Vagina (tissue), 2 donors: ENCODE data around the gene PPP2R5C. TPM values are rescaled to one million over a fixed set of nuclear protein-coding genes. Genes with fewer than 3 reads are reported as not detected.

Experiments used
- DNase-seq, 2 donors: peaks; one replicate each; pipeline ENCODE4 v3.0.0-alpha.2; 2017; ENCODE audit errors: extremely low spot score in 2 of 2
- H3K27ac ChIP-seq: fragments of 200-600 bp; sonication (generic); one replicate; pipeline ENCODE4 v1.5.1; 2019
- H3K27me3 ChIP-seq: fragments of 200-600 bp; sonication (generic); one replicate; pipeline ENCODE4 v1.5.1; 2019
- H3K36me3 ChIP-seq, 2 donors: fragments of 200-600 bp; sonication (generic); one replicate each; pipeline ENCODE4 v1.5.1; 2017 to 2019
- H3K4me1 ChIP-seq: fragments of 200-600 bp; sonication (generic); one replicate; pipeline ENCODE4 v1.5.1; 2019
- H3K4me3 ChIP-seq, 2 donors: fragments of 200-600 bp; sonication (generic); 1 replicate in 1 of 2; 2 replicates in 1 of 2; pipeline ENCODE4 v1.5.1; 2016 to 2019
- H3K9me3 ChIP-seq: fragments of 200-600 bp; sonication (generic); one replicate; pipeline ENCODE4 v1.5.1; 2019
- CTCF ChIP-seq, 3 experiments: fragments of 450-650 bp in 2 of 3; fragments of 200-600 bp in 1 of 3; sonication (generic) in 1 of 3; IDR thresholded peaks; one replicate each; pipeline ENCODE4 v1.5.1; 2017 to 2019; ENCODE audit warnings: antibody characterized with exemption in 3 of 3, mild to moderate bottlenecking in 2 of 3, moderate library complexity in 2 of 3
- POLR2A ChIP-seq, 2 donors: fragments of 450-650 bp; IDR thresholded peaks; one replicate each; pipeline ENCODE4 v1.6.1; 2017; ENCODE audit warnings: antibody characterized with exemption in 2 of 2, mild to moderate bottlenecking in 2 of 2, moderate library complexity in 2 of 2
- POLR2AphosphoS5 ChIP-seq, 2 donors: sonication (generic); formaldehyde crosslinking; IDR thresholded peaks; one replicate each; pipeline ENCODE4 v1.9.0; 2017; ENCODE audit warnings: antibody characterized with exemption in 2 of 2, mild to moderate bottlenecking in 2 of 2, low read depth in 1 of 2; ENCODE audit not compliant: insufficient read depth in 1 of 2
- intact Hi-C: fragments of 100-400 bp; cut with DNase I; formaldehyde crosslinking; loops from one replicate; pipeline ENCODE4 v1.15.1; 2023
- total RNA-seq: library from RNA; depleted of rRNA; stranded (reverse); fragments of >200 nt; gene quantifications from one replicate; pipeline ENCODE4 v1.2.3, GENCODE V29; 2016

Gene PPP2R5C
- total RNA-seq, 1 donor from 2014 or later = 88.1 TPM

- TF ChIP-seq CTCF (IDR thresholded peaks at IDR 0.05) (no peak), POLR2AphosphoS5 (IDR thresholded peaks at IDR 0.05; ENCODE audit: insufficient read depth in 1 of 2, low read depth in 1 of 2) (no peak), POLR2A (IDR thresholded peaks at IDR 0.05) (no peak)
- Histone ChIP-seq H3K4me1 (peaks cover 36% of the 10 kb centered on the region), H3K27ac (no peak overlapping the region), H3K36me3 (no peaks in the 10 kb centered on the region), H3K9me3 (no peaks in the 10 kb centered on the region), H3K4me3 (no peak overlapping the region), H3K27me3 (no peaks in the 10 kb centered on the region)
- intact Hi-C loops = loop anchor here (5.0 kb wide), 3 partner anchors 134 to 629 kb away; partner anchors contain the start of genes PPP2R5C and RCOR1
- no peak for DNase-seq
Measured at GRCh38 chr14:101963052-101963451, 201.5 kb downstream of the PPP2R5C start.

- H3K4me1 ChIP-seq = peaks cover 42% of the 10 kb centered on the region
- TF ChIP-seq CTCF (IDR thresholded peaks at IDR 0.05) = no peak
- TF ChIP-seq POLR2A (IDR thresholded peaks at IDR 0.05) = no peak
- no peak for TF ChIP-seq POLR2AphosphoS5 (IDR thresholded peaks at IDR 0.05; ENCODE audit: insufficient read depth in 1 of 2, low read depth in 1 of 2)
- DNase-seq = no peak
- intact Hi-C loops = loop anchor here (2.0 to 5.0 kb wide), 4 partner anchors 134 to 629 kb away; partner anchors contain the start of genes PPP2R5C and RCOR1
- H3K4me3 ChIP-seq = peak overlapping the region; percentile 95 to 97
- H3K36me3 ChIP-seq = no peaks in the 10 kb centered on the region
- no peaks in the 10 kb centered on the region for H3K9me3 ChIP-seq
- peak overlapping the region; percentile 99 for H3K27ac ChIP-seq
- H3K27me3 ChIP-seq = no peaks in the 10 kb centered on the region
Measured at GRCh38 chr14:101963656-101964296, 202.3 kb downstream of the PPP2R5C start.

- TF ChIP-seq CTCF (IDR thresholded peaks at IDR 0.05) (no peak), POLR2AphosphoS5 (IDR thresholded peaks at IDR 0.05; ENCODE audit: insufficient read depth in 1 of 2, low read depth in 1 of 2) (peak in 1 of 2 donors; percentile 98), POLR2A (IDR thresholded peaks at IDR 0.05) (peak; percentile 99)
Measured at GRCh38 chr14:101964297-101965180, 203.0 kb downstream of the PPP2R5C start, which contains the start of gene DYNC1H1. Gene DYNC1H1, plus strand, starts transcription at chr14:101964573. Its CDS starts 119 bp downstream, at chr14:101964692.

GRCh38 chr14:101965181-101965544, 203.7 kb downstream of the PPP2R5C start:
- H3K27ac ChIP-seq = peak overlapping the region; percentile 99
- TF ChIP-seq POLR2AphosphoS5 (IDR thresholded peaks at IDR 0.05; ENCODE audit: insufficient read depth in 1 of 2, low read depth in 1 of 2) = no peak
- no peak for TF ChIP-seq POLR2A (IDR thresholded peaks at IDR 0.05)
- no peak for TF ChIP-seq CTCF (IDR thresholded peaks at IDR 0.05)
- DNase-seq = no peak
- intact Hi-C loops = loop anchor here (2.0 kb wide), 1 partner anchor 352 kb away; no protein-coding TSS in a partner anchor
- no peaks in the 10 kb centered on the region for H3K27me3 ChIP-seq
- H3K4me3 ChIP-seq = peak overlapping the region; percentile 95 to 97
- H3K36me3 ChIP-seq = peaks cover 0 to 10% of the 10 kb centered on the region in 2 donors
- H3K4me1 ChIP-seq = peaks cover 50% of the 10 kb centered on the region
- no peaks in the 10 kb centered on the region for H3K9me3 ChIP-seq

More at GRCh38 chr14:101964297-101965180, 203.0 kb downstream of the PPP2R5C start, which contains the start of gene DYNC1H1:
- Histone ChIP-seq H3K9me3 (no peaks in the 10 kb centered on the region), H3K4me3 (peak within 1 kb of the TSS; percentile 95 to 97), H3K4me1 (peaks cover 45% of the 10 kb centered on the region), H3K27me3 (no peaks in the 10 kb centered on the region), H3K27ac (peak within 1 kb of the TSS; percentile 99), H3K36me3 (peaks cover 0 to 6% of the 10 kb centered on the region in 2 donors)
- intact Hi-C loops = loop anchor here (2.0 to 5.0 kb wide), 4 partner anchors 133 to 628 kb away; partner anchors contain the start of genes PPP2R5C and RCOR1
- peak in 1 of 2 donors; percentile 96 for DNase-seq
